Osteoblast (primary cell): ENCODE data around the gene GLI3. TPM values are rescaled to one million over a fixed set of nuclear protein-coding genes. Genes with fewer than 3 reads are reported as not detected.

Experiments
- DNase-seq: peaks from one replicate; pipeline ENCODE4 v3.0.0; 2011; ENCODE audit warnings: low spot score, mixed read lengths; ENCODE audit not compliant: insufficient read length; ENCODE audit errors: missing footprints
- H2AFZ ChIP-seq: 2 replicates; pipeline ENCODE4 v1.6.0; 2011; ENCODE audit warnings: mild to moderate bottlenecking, low read length
- H3K27ac ChIP-seq: 2 replicates; pipeline ENCODE4 v1.5.1; 2011; ENCODE audit warnings: mild to moderate bottlenecking, low read depth, low read length, moderate library complexity
- H3K27me3 ChIP-seq: 2 replicates; pipeline ENCODE4 v1.6.0; 2012; ENCODE audit warnings: mild to moderate bottlenecking, control low read depth, inconsistent platforms, low read length, moderate library complexity; ENCODE audit not compliant: insufficient read depth
- H3K36me3 ChIP-seq: 2 replicates; pipeline ENCODE4 v1.5.1; 2011; ENCODE audit warnings: mild to moderate bottlenecking, low read length, control low read depth, moderate library complexity; ENCODE audit not compliant: insufficient read depth
- H3K4me1 ChIP-seq: 2 replicates; pipeline ENCODE4 v1.5.1; 2011; ENCODE audit warnings: mild to moderate bottlenecking, low read length, control low read depth, moderate library complexity; ENCODE audit not compliant: insufficient read depth
- H3K4me2 ChIP-seq: 2 replicates; pipeline ENCODE4 v1.6.0; 2011; ENCODE audit warnings: mild to moderate bottlenecking, low read length; ENCODE audit not compliant: insufficient read depth
- H3K4me3 ChIP-seq: fragments of 200-600 bp; sonication (generic); 3 replicates; pipeline ENCODE4 v1.5.1; 2012; ENCODE audit warnings: mild to moderate bottlenecking, low read length, inconsistent platforms; ENCODE audit not compliant: insufficient read depth
- H3K79me2 ChIP-seq: 2 replicates; pipeline ENCODE4 v1.6.0; 2012; ENCODE audit warnings: mild to moderate bottlenecking, low read length, control low read depth, inconsistent platforms; ENCODE audit not compliant: insufficient read depth
- H3K9me3 ChIP-seq: 2 replicates; pipeline ENCODE4 v1.5.1; 2011; ENCODE audit warnings: low read depth, low read length, control low read depth
- H4K20me1 ChIP-seq: 2 replicates; pipeline ENCODE4 v1.6.0; 2012; ENCODE audit warnings: mild to moderate bottlenecking, low read length, control low read depth; ENCODE audit not compliant: insufficient read depth
- CTCF ChIP-seq: IDR thresholded peaks from 2 replicates; pipeline ENCODE4 v1.5.1; 2011; ENCODE audit warnings: mild to moderate bottlenecking, low read depth, low read length, moderate library complexity; ENCODE audit errors: extremely low read depth
- total RNA-seq: library from RNA; depleted of rRNA; stranded (reverse); fragments of >200 nt; gene quantifications from 2 replicates; pipeline ENCODE4 v1.2.3, GENCODE V29; 2012

GLI3 gene
- total RNA-seq, 1 donor: 11.9 TPM

- H3K9me3 ChIP-seq: no peaks in the 10 kb centered on the region
Measured at GRCh38 chr7:42076870-42077269, 160.1 kb downstream of the GLI3 start.

GRCh38 chr7:42075418-42075817 is 161.6 kb downstream of the GLI3 start:
- Histone ChIP-seq H3K27ac (no peak overlapping the region), H3K36me3 (no peaks in the 10 kb centered on the region), H3K4me1 (peaks cover 13% of the 10 kb centered on the region), H2AFZ (no peak overlapping the region), H4K20me1 (no peaks in the 10 kb centered on the region), H3K27me3 (no peaks in the 10 kb centered on the region), H3K4me3 (no peak overlapping the region), H3K9me3 (no peaks in the 10 kb centered on the region), H3K4me2 (no peak overlapping the region), H3K79me2 (no peaks in the 10 kb centered on the region)
- no peak for TF ChIP-seq CTCF
- no peak for DNase-seq

More at GRCh38 chr7:42076870-42077269, 160.1 kb downstream of the GLI3 start:
- DNase-seq: no peak
- H2AFZ ChIP-seq: no peak overlapping the region
- peaks cover 15% of the 10 kb centered on the region for H3K4me1 ChIP-seq
- no peak overlapping the region for H3K4me2 ChIP-seq
- H3K79me2 ChIP-seq: no peaks in the 10 kb centered on the region
- no peak overlapping the region for H3K4me3 ChIP-seq
- TF ChIP-seq CTCF: no peak
- H4K20me1 ChIP-seq: no peaks in the 10 kb centered on the region
- no peaks in the 10 kb centered on the region for H3K36me3 ChIP-seq
- no peak overlapping the region for H3K27ac ChIP-seq
- no peaks in the 10 kb centered on the region for H3K27me3 ChIP-seq

GRCh38 chr7:42074076-42074475 is 162.9 kb downstream of the GLI3 start:
- no peak overlapping the region for H3K4me3 ChIP-seq
- no peak for TF ChIP-seq CTCF
- no peaks in the 10 kb centered on the region for H3K27me3 ChIP-seq
- no peaks in the 10 kb centered on the region for H4K20me1 ChIP-seq
- peaks cover 17% of the 10 kb centered on the region for H3K4me1 ChIP-seq
- no peaks in the 10 kb centered on the region for H3K36me3 ChIP-seq
- H3K79me2 ChIP-seq: no peaks in the 10 kb centered on the region
- no peak overlapping the region for H3K4me2 ChIP-seq
- no peak for DNase-seq
- no peak overlapping the region for H2AFZ ChIP-seq
- H3K9me3 ChIP-seq: no peaks in the 10 kb centered on the region
- no peak overlapping the region for H3K27ac ChIP-seq

GRCh38 chr7:42071372-42072261 is 165.4 kb downstream of the GLI3 start:
- H3K36me3 ChIP-seq: no peaks in the 10 kb centered on the region
- no peak overlapping the region for H3K4me2 ChIP-seq
- H3K4me3 ChIP-seq: no peak overlapping the region
- peaks cover under 1% of the 10 kb centered on the region for H3K79me2 ChIP-seq
- peaks cover 4% of the 10 kb centered on the region for H3K4me1 ChIP-seq
- H3K27ac ChIP-seq: no peak overlapping the region
- H3K27me3 ChIP-seq: no peaks in the 10 kb centered on the region
- DNase-seq: peak; percentile 62
- no peak overlapping the region for H2AFZ ChIP-seq
- no peaks in the 10 kb centered on the region for H3K9me3 ChIP-seq
- peak; percentile 44 for TF ChIP-seq CTCF
- no peaks in the 10 kb centered on the region for H4K20me1 ChIP-seq
